Mononuclear cell (primary cell): ENCODE data around the gene CCDC17. TPM values are rescaled to one million over a fixed set of nuclear protein-coding genes. Genes with fewer than 3 reads are reported as not detected.

ENCODE experiments used
- H3K27me3 ChIP-seq: 2 replicates; pipeline ENCODE4 v1.6.0; 2011; ENCODE audit warnings: low read length, control low read depth; ENCODE audit not compliant: insufficient read depth
- H3K4me1 ChIP-seq: 2 replicates; pipeline ENCODE4 v1.5.1; 2011; ENCODE audit warnings: mild to moderate bottlenecking, low read length, control low read depth; ENCODE audit not compliant: insufficient read depth
- H3K4me3 ChIP-seq: 2 replicates; pipeline ENCODE4 v1.5.1; 2011; ENCODE audit warnings: mild to moderate bottlenecking, low read length, moderate library complexity
- H3K9me3 ChIP-seq: 2 replicates; pipeline ENCODE4 v1.5.1; 2011; ENCODE audit warnings: low read depth, mild to moderate bottlenecking, control low read depth, low read length
- total RNA-seq: library from RNA; depleted of rRNA; stranded (reverse); fragments of >200 nt; gene quantifications from one replicate; pipeline ENCODE4 v1.2.3, GENCODE V29; 2012

Gene CCDC17
- total RNA-seq, 1 donor = 2.6 TPM

- H3K4me1 ChIP-seq = peaks cover 12% of the 10 kb centered on the region
- H3K27me3 ChIP-seq = no peaks in the 10 kb centered on the region
- no peaks in the 10 kb centered on the region for H3K9me3 ChIP-seq
- no peak overlapping the region for H3K4me3 ChIP-seq
Observed at GRCh38 chr1:45643321-45643720, 19.5 kb upstream of the CCDC17 start.

- H3K4me1 ChIP-seq = no peaks in the 10 kb centered on the region
- no peaks in the 10 kb centered on the region for H3K9me3 ChIP-seq
- H3K27me3 ChIP-seq = no peaks in the 10 kb centered on the region
- H3K4me3 ChIP-seq = no peak overlapping the region
Observed at GRCh38 chr1:45640293-45640692, 16.4 kb upstream of the CCDC17 start.

- Histone ChIP-seq H3K4me3 (no peak overlapping the region), H3K4me1 (no peaks in the 10 kb centered on the region), H3K9me3 (no peaks in the 10 kb centered on the region), H3K27me3 (no peaks in the 10 kb centered on the region)
Observed at GRCh38 chr1:45635211-45635610, 11.4 kb upstream of the CCDC17 start.

- Histone ChIP-seq H3K4me3 (no peak overlapping the region), H3K4me1 (no peaks in the 10 kb centered on the region), H3K27me3 (no peaks in the 10 kb centered on the region), H3K9me3 (no peaks in the 10 kb centered on the region)
Observed at GRCh38 chr1:45630429-45630828, 6.6 kb upstream of the CCDC17 start.

GRCh38 chr1:45629035-45629434, 5.2 kb upstream of the CCDC17 start:
- H3K9me3 ChIP-seq = no peaks in the 10 kb centered on the region
- H3K27me3 ChIP-seq = no peaks in the 10 kb centered on the region
- H3K4me3 ChIP-seq = no peak overlapping the region
- H3K4me1 ChIP-seq = no peaks in the 10 kb centered on the region

- H3K4me1 ChIP-seq = no peaks in the 10 kb centered on the region
- H3K4me3 ChIP-seq = no peak overlapping the region
- no peaks in the 10 kb centered on the region for H3K9me3 ChIP-seq
- H3K27me3 ChIP-seq = no peaks in the 10 kb centered on the region
Observed at GRCh38 chr1:45622524-45623394, 1.1 kb downstream of the CCDC17 start.

GRCh38 chr1:45621895-45622523, 1.8 kb downstream of the CCDC17 start:
- no peak overlapping the region for H3K4me3 ChIP-seq

GRCh38 chr1:45621501-45621836, 2.4 kb downstream of the CCDC17 start:
- Histone ChIP-seq H3K4me3 (no peak overlapping the region), H3K27me3 (no peaks in the 10 kb centered on the region), H3K4me1 (no peaks in the 10 kb centered on the region), H3K9me3 (no peaks in the 10 kb centered on the region)

More at GRCh38 chr1:45621895-45622523, 1.8 kb downstream of the CCDC17 start:
- no peaks in the 10 kb centered on the region for H3K9me3 ChIP-seq
- H3K27me3 ChIP-seq = no peaks in the 10 kb centered on the region
- no peaks in the 10 kb centered on the region for H3K4me1 ChIP-seq

- Histone ChIP-seq H3K4me3 (no peak overlapping the region), H3K4me1 (no peaks in the 10 kb centered on the region), H3K9me3 (no peaks in the 10 kb centered on the region), H3K27me3 (no peaks in the 10 kb centered on the region)
Observed at GRCh38 chr1:45620588-45621500, 3.0 kb downstream of the CCDC17 start.

- H3K27me3 ChIP-seq = no peaks in the 10 kb centered on the region
- H3K9me3 ChIP-seq = no peaks in the 10 kb centered on the region
- H3K4me3 ChIP-seq = no peak overlapping the region
- no peaks in the 10 kb centered on the region for H3K4me1 ChIP-seq
Observed at GRCh38 chr1:45619149-45619921, 4.5 kb downstream of the CCDC17 start.

GRCh38 chr1:45617618-45618017, 6.2 kb downstream of the CCDC17 start:
- Histone ChIP-seq H3K27me3 (no peaks in the 10 kb centered on the region), H3K4me3 (no peak overlapping the region), H3K9me3 (no peaks in the 10 kb centered on the region), H3K4me1 (no peaks in the 10 kb centered on the region)

GRCh38 chr1:45615885-45616284, 8.0 kb downstream of the CCDC17 start:
- Histone ChIP-seq H3K27me3 (no peaks in the 10 kb centered on the region), H3K4me1 (no peaks in the 10 kb centered on the region), H3K4me3 (no peak overlapping the region), H3K9me3 (no peaks in the 10 kb centered on the region)

- Histone ChIP-seq H3K27me3 (no peaks in the 10 kb centered on the region), H3K9me3 (no peaks in the 10 kb centered on the region), H3K4me3 (no peak overlapping the region), H3K4me1 (peaks cover 10% of the 10 kb centered on the region)
Observed at GRCh38 chr1:45612941-45613579, 10.8 kb downstream of the CCDC17 start.

GRCh38 chr1:45610589-45611226, 13.1 kb downstream of the CCDC17 start:
- Histone ChIP-seq H3K9me3 (no peaks in the 10 kb centered on the region), H3K4me3 (no peak overlapping the region), H3K27me3 (no peaks in the 10 kb centered on the region), H3K4me1 (peaks cover 23% of the 10 kb centered on the region)
